ENCODE measurements around the gene FAAP100.

DNA sequence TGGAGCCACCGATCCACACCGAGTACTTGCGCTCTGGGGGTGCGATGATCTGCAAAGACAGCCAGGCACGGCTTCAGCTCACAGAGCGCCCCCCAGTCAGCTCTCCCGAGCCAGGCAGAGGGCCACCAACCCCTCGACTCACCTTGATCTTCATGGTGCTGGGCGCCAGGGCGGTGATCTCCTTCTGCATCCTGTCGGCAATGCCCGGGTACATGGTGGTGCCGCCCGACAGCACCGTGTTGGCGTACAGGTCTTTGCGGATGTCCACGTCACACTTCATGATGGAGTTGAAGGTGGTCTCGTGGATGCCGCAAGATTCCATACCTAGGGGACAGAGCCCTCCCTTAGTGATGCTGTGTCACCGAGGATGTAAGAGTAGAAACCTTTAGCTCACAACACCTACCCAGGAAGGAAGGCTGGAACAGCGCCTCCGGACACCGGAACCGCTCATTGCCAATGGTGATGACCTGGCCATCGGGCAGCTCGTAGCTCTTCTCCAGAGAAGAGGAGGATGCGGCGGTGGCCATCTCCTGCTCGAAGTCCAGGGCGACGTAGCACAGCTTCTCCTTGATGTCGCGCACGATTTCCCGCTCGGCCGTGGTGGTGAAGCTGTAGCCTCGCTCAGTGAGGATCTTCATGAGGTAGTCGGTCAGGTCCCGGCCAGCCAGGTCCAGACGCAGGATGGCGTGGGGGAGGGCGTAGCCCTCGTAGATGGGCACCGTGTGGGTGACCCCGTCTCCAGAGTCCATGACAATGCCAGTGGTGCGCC is 41.2 kb downstream of the FAAP100 start:
- TF ChIP-seq, protein P1, sequence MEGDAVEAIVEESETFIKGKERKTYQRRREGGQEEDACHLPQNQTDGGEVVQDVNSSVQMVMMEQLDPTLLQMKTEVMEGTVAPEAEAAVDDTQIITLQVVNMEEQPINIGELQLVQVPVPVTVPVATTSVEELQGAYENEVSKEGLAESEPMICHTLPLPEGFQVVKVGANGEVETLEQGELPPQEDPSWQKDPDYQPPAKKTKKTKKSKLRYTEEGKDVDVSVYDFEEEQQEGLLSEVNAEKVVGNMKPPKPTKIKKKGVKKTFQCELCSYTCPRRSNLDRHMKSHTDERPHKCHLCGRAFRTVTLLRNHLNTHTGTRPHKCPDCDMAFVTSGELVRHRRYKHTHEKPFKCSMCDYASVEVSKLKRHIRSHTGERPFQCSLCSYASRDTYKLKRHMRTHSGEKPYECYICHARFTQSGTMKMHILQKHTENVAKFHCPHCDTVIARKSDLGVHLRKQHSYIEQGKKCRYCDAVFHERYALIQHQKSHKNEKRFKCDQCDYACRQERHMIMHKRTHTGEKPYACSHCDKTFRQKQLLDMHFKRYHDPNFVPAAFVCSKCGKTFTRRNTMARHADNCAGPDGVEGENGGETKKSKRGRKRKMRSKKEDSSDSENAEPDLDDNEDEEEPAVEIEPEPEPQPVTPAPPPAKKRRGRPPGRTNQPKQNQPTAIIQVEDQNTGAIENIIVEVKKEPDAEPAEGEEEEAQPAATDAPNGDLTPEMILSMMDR (conservative IDR thresholded peaks at IDR 0.05) = no peak
- TF ChIP-seq EZH2 (IDR thresholded peaks at IDR 0.05; ENCODE audit: low read depth) = no peak
